Measurements from ENCODE around the gene FAM163B.

FAM163B gene

DNA sequence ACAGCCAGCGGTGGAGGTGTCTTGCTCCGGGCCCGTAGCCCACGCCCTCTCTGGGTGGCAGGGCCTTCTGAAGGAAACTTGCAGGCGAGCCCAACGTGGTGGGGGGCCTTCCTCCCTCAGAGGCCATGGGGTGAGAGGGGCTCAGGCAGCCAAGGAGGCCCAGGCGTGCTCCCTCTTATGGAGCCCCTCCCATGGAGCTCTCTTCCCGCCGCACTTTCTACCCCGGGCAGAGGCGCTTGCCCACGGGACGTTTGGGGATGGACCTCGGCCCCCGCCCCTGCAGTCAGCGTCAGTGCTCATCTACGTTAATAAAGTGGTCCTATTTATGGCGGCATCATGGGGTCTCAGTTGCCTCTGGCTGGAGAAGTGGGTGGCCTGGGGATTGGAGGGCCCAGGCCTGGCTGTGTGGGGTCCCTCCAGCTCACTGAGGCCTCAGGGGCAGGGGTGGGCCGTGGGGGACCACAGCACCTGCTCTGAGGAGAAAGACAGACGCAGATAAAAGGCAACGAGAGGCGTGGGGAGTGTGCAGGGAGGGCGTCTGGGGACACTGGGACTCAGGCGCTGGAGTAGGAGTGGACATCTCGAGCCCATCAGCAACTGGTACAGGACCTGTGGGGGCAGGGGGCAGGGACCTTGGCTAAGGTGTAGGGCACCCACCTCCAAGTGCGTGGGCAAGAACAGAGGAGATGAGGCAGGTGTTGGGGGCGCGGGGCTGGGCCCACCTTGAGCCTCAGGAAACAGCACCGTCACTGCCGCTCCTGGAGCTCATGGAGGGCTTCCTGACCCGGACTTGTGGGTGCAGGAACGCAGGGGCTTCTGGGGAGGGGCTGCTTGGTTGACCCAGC, 33.8 kb downstream of the FAM163B start:
- H3K79me2 ChIP-seq (ENCODE audit: insufficient read depth, low read length): no peaks in the 10 kb centered on the region
- H3K9ac ChIP-seq (ENCODE audit: low read length): no peak overlapping the region
- no peak for TF ChIP-seq EZH2 (IDR thresholded peaks at IDR 0.05; ENCODE audit: borderline replicate concordance, low read length)
- TF ChIP-seq, protein P1, sequence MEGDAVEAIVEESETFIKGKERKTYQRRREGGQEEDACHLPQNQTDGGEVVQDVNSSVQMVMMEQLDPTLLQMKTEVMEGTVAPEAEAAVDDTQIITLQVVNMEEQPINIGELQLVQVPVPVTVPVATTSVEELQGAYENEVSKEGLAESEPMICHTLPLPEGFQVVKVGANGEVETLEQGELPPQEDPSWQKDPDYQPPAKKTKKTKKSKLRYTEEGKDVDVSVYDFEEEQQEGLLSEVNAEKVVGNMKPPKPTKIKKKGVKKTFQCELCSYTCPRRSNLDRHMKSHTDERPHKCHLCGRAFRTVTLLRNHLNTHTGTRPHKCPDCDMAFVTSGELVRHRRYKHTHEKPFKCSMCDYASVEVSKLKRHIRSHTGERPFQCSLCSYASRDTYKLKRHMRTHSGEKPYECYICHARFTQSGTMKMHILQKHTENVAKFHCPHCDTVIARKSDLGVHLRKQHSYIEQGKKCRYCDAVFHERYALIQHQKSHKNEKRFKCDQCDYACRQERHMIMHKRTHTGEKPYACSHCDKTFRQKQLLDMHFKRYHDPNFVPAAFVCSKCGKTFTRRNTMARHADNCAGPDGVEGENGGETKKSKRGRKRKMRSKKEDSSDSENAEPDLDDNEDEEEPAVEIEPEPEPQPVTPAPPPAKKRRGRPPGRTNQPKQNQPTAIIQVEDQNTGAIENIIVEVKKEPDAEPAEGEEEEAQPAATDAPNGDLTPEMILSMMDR (IDR thresholded peaks at IDR 0.05; ENCODE audit: low read length): no peak
- H3K4me2 ChIP-seq (ENCODE audit: low read length): no peak overlapping the region
- H3F3A ChIP-seq (ENCODE audit: insufficient read depth, low read length): no peaks in the 10 kb centered on the region
- H3K4me3 ChIP-seq (ENCODE audit: low read depth, low read length, poor library complexity, severe bottlenecking): no peak overlapping the region
- H3K36me3 ChIP-seq (ENCODE audit: insufficient read depth, low read length): no peaks in the 10 kb centered on the region
- no peak overlapping the region for H2AFZ ChIP-seq (ENCODE audit: low read length)
- no peaks in the 10 kb centered on the region for H3K9me2 ChIP-seq (ENCODE audit: low read depth, low read length)
- H3K27ac ChIP-seq (ENCODE audit: low read depth, low read length, poor library complexity, severe bottlenecking): no peak overlapping the region
- no peaks in the 10 kb centered on the region for H3K9me3 ChIP-seq (ENCODE audit: low read length)
- H4K20me1 ChIP-seq (ENCODE audit: insufficient read depth, low read length): no peaks in the 10 kb centered on the region
- H3K4me1 ChIP-seq (ENCODE audit: insufficient read depth, low read length, severe bottlenecking): no peaks in the 10 kb centered on the region
- H3K27me3 ChIP-seq (ENCODE audit: insufficient read depth, low read length): peaks cover 11% of the 10 kb centered on the region; the same call in 1 of the 2 replicates

DNA sequence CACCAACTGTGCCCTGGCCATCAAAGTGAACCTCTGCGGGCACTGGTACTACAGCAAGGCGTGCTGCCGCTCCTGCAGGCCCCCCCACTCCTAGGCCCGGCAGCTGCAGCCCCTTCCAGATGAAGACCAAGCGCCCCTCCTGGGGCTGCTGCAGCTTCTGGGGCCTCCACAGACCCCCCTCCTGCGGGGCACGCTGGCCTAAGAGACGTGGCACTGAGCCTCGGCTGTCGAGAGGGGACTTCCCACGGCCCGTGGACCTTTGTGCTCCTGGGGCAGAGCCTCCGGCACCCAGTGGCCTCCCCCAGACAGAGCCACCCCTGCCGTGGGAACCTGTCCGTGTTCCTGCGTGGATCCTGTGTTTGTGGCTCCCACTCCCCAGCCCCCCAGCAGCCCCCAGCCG, 34.4 kb downstream of the FAM163B start:
- Histone ChIP-seq H3K9me3 (ENCODE audit: low read length) (no peaks in the 10 kb centered on the region), H3K36me3 (ENCODE audit: insufficient read depth, low read length) (no peaks in the 10 kb centered on the region), H2AFZ (ENCODE audit: low read length) (no peak overlapping the region), H3K27ac (ENCODE audit: low read depth, low read length, poor library complexity, severe bottlenecking) (no peak overlapping the region), H3K79me2 (ENCODE audit: insufficient read depth, low read length) (no peaks in the 10 kb centered on the region), H3K4me3 (ENCODE audit: low read depth, low read length, poor library complexity, severe bottlenecking) (no peak overlapping the region), H3F3A (ENCODE audit: insufficient read depth, low read length) (no peaks in the 10 kb centered on the region), H3K4me1 (ENCODE audit: insufficient read depth, low read length, severe bottlenecking) (no peaks in the 10 kb centered on the region), H3K9me2 (ENCODE audit: low read depth, low read length) (no peaks in the 10 kb centered on the region), H4K20me1 (ENCODE audit: insufficient read depth, low read length) (no peaks in the 10 kb centered on the region), H3K9ac (ENCODE audit: low read length) (no peak overlapping the region), H3K27me3 (ENCODE audit: insufficient read depth, low read length) (peaks cover 9% of the 10 kb centered on the region; the same call in 1 of the 2 replicates), H3K4me2 (ENCODE audit: low read length) (no peak overlapping the region)
- TF ChIP-seq EZH2 (IDR thresholded peaks at IDR 0.05; ENCODE audit: borderline replicate concordance, low read length): no peak
- TF ChIP-seq, protein P1 (IDR thresholded peaks at IDR 0.05; ENCODE audit: low read length): no peak

DNA sequence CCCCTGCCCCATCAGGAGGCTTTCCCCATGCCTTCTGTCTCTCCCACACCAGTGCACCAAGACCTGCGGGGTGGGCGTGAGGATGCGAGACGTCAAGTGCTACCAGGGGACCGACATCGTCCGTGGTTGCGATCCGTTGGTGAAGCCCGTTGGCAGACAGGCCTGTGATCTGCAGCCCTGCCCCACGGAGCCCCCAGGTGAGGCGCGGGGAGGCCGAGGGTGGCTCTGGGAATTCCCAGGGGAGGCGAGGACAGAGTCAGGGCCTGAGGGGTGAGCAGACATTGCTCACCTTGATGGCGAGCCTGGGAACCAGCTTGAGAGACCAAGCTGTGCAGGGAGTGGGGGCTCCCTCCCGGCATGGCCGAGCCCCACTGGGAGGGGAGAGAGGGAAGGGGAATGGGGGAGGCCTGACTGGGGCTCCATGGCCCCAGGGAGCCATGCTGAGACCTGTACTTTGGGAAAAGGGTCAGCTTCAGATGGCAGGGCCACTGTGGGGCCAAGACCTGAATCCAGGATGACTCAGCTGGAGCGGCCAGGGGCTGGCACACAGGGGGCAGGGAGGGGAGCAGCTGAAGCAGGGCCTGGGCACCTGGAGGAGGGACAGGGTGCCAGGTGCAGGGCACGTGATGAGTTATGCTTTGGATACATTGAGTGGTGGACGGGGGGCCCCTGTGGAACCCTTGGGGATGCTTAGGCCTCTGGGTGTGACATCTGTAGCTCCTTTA, 35.2 kb downstream of the FAM163B start:
- H3K27me3 ChIP-seq (ENCODE audit: insufficient read depth, low read length): peaks cover 5% of the 10 kb centered on the region; the same call in 1 of the 2 replicates
- TF ChIP-seq, protein P1 (IDR thresholded peaks at IDR 0.05; ENCODE audit: low read length): no peak
- TF ChIP-seq EZH2 (IDR thresholded peaks at IDR 0.05; ENCODE audit: borderline replicate concordance, low read length): no peak
- H3K4me2 ChIP-seq (ENCODE audit: low read length): no peak overlapping the region

More for the DNA sequence above, 35.2 kb downstream of the FAM163B start:
- Histone ChIP-seq H3K79me2 (ENCODE audit: insufficient read depth, low read length) (no peaks in the 10 kb centered on the region), H3K27ac (ENCODE audit: low read depth, low read length, poor library complexity, severe bottlenecking) (no peak overlapping the region), H3K9ac (ENCODE audit: low read length) (no peak overlapping the region), H3K9me3 (ENCODE audit: low read length) (no peaks in the 10 kb centered on the region), H3K4me3 (ENCODE audit: low read depth, low read length, poor library complexity, severe bottlenecking) (no peak overlapping the region), H3K4me1 (ENCODE audit: insufficient read depth, low read length, severe bottlenecking) (no peaks in the 10 kb centered on the region), H3K9me2 (ENCODE audit: low read depth, low read length) (no peaks in the 10 kb centered on the region), H3F3A (ENCODE audit: insufficient read depth, low read length) (no peaks in the 10 kb centered on the region), H2AFZ (ENCODE audit: low read length) (no peak overlapping the region), H3K36me3 (ENCODE audit: insufficient read depth, low read length) (no peaks in the 10 kb centered on the region), H4K20me1 (ENCODE audit: insufficient read depth, low read length) (no peaks in the 10 kb centered on the region)
